SK-N-SH (cell line): ENCODE results near the gene CCSER1. TPM values are rescaled to one million over a fixed set of nuclear protein-coding genes. Genes with fewer than 3 reads are reported as not detected.

Experiments used
- CTCF ChIA-PET: fragments of 300-600, 350-600 bp; formaldehyde crosslinking; extraction: SDS; loops from one replicate; lab custom pipeline; 2021; lab: Yijun Ruan, JAX
- POLR2A ChIA-PET: fragments of 350-600 bp; sonication (Branson Sonifier 250); formaldehyde crosslinking; extraction: SDS; loops from one replicate; lab custom pipeline; 2020; ENCODE audit warnings: antibody characterized with exemption, inconsistent platforms; lab: Yijun Ruan, JAX
- DNase-seq: peaks from one replicate; pipeline ENCODE4 v3.0.0; 2012
- H2AFZ ChIP-seq: fragments of 200-600 bp; sonication (generic); 2 replicates; pipeline ENCODE4 v1.8.1; 2016; ENCODE audit warnings: antibody characterized with exemption, mild to moderate bottlenecking, low read depth
- H3F3A ChIP-seq: fragments of 200-600 bp; sonication (generic); replicated peaks from 2 replicates; pipeline ENCODE3; 2016; ENCODE audit warnings: antibody characterized with exemption, mild to moderate bottlenecking; ENCODE audit not compliant: insufficient read depth
- H3K27ac ChIP-seq, 2 experiments: fragments of 200-500 bp in 1 of 2; fragments of 200-600 bp in 1 of 2; sonication (Bioruptor generic) in 1 of 2; sonication (generic), shearing (Covaris generic) in 1 of 2; 2 replicates each; pipeline versions ENCODE4 v1.5.1 to v1.6.1; 2014 to 2016; ENCODE audit warnings: low read depth in 2 of 2, inconsistent platforms in 1 of 2, low read length in 1 of 2, mild to moderate bottlenecking in 1 of 2, mixed read lengths in 1 of 2
- H3K27me3 ChIP-seq: fragments of 200-600 bp; sonication (generic), shearing (Covaris generic); 2 replicates; pipeline ENCODE4 v1.6.1; 2016; ENCODE audit warnings: mixed run types; ENCODE audit not compliant: insufficient read depth
- H3K36me3 ChIP-seq, 2 experiments: fragments of 200-500 bp in 1 of 2; fragments of 200-600 bp in 1 of 2; sonication (Bioruptor generic) in 1 of 2; sonication (generic) in 1 of 2; replicated peaks in 1 of 2; 2 replicates each; pipeline versions ENCODE3 to v1.5.1; 2014 to 2016; ENCODE audit warnings: low read length in 1 of 2, mild to moderate bottlenecking in 1 of 2; ENCODE audit not compliant: insufficient read depth in 2 of 2, control insufficient read depth in 1 of 2
- H3K4me1 ChIP-seq, 2 experiments: fragments of 200-500 bp in 1 of 2; fragments of 200-600 bp in 1 of 2; sonication (Bioruptor generic) in 1 of 2; sonication (generic), shearing (Covaris generic) in 1 of 2; 2 replicates each; pipeline versions ENCODE4 v1.5.1 to v1.6.1; 2014 to 2016; ENCODE audit warnings: low read depth in 1 of 2, low read length in 1 of 2, mixed run types in 1 of 2; ENCODE audit not compliant: insufficient read depth in 2 of 2, control insufficient read depth in 1 of 2
- H3K4me2 ChIP-seq: fragments of 200-600 bp; sonication (generic), shearing (Covaris generic); 2 replicates; pipeline ENCODE4 v1.6.1; 2017; ENCODE audit warnings: mixed run types
- H3K4me3 ChIP-seq, 2 experiments: fragments of 200-500 bp in 1 of 2; fragments of 200-600 bp in 1 of 2; sonication (Bioruptor generic) in 1 of 2; sonication (generic), shearing (Covaris generic) in 1 of 2; 2 replicates each; pipeline versions ENCODE4 v1.5.1 to v1.8.1; 2014 to 2016; ENCODE audit warnings: low read depth in 2 of 2, inconsistent platforms in 1 of 2, low read length in 1 of 2, mild to moderate bottlenecking in 1 of 2, mixed read lengths in 1 of 2, moderate library complexity in 1 of 2
- H3K79me2 ChIP-seq: fragments of 200-600 bp; sonication (generic); 2 replicates; pipeline ENCODE4 v1.8.1; 2017; ENCODE audit warnings: mild to moderate bottlenecking; ENCODE audit not compliant: insufficient read depth
- H3K9ac ChIP-seq: fragments of 200-600 bp; sonication (generic); 2 replicates; pipeline ENCODE4 v1.6.1; 2017; ENCODE audit warnings: mixed run types
- H3K9me2 ChIP-seq: fragments of 200-600 bp; sonication (generic); 2 replicates; pipeline ENCODE4 v1.6.1; 2017; ENCODE audit warnings: mixed run types
- H3K9me3 ChIP-seq: fragments of 200-600 bp; sonication (generic); 2 replicates; pipeline ENCODE4 v1.6.1; 2017; ENCODE audit warnings: mixed run types, mild to moderate bottlenecking, moderate library complexity
- H4K20me1 ChIP-seq: fragments of 200-600 bp; sonication (generic); 2 replicates; pipeline ENCODE4 v1.6.1; 2017; ENCODE audit warnings: mild to moderate bottlenecking, mixed run types; ENCODE audit not compliant: insufficient read depth
- CHD2 ChIP-seq: fragments of 150-350 bp; IDR thresholded peaks from 2 replicates; pipeline ENCODE4 v1.6.1; 2018; ENCODE audit warnings: low read length; ENCODE audit not compliant: partially characterized antibody
- ELF1 ChIP-seq: IDR thresholded peaks from 2 replicates; pipeline ENCODE4 v1.4.0; 2012
- EZH2phosphoT487 ChIP-seq: fragments of 200-600 bp; sonication (generic); IDR thresholded peaks from 2 replicates; pipeline ENCODE4 v1.6.1; 2017; ENCODE audit warnings: low read depth, mixed run types, mild to moderate bottlenecking, antibody characterized with exemption, moderate library complexity, borderline replicate concordance
- FOSL2 ChIP-seq: IDR thresholded peaks from 2 replicates; pipeline ENCODE4 v1.4.0; 2012; ENCODE audit warnings: low read depth, mild to moderate bottlenecking, moderate library complexity, borderline replicate concordance
- GABPA ChIP-seq: IDR thresholded peaks from 2 replicates; pipeline ENCODE4 v1.4.0; 2012; ENCODE audit warnings: low read depth, mild to moderate bottlenecking
- GATA2 ChIP-seq: sonication (generic); formaldehyde crosslinking; IDR thresholded peaks from 2 replicates; pipeline ENCODE4 v1.5.0; 2020; ENCODE audit warnings: mild to moderate bottlenecking, missing genetic modification reagents
- JUND ChIP-seq: IDR thresholded peaks from 2 replicates; pipeline ENCODE4 v1.4.0; 2012
- PBX3 ChIP-seq: IDR thresholded peaks from 2 replicates; pipeline ENCODE4; 2012
- RXRA ChIP-seq: IDR thresholded peaks from 2 replicates; pipeline ENCODE4 v1.4.0; 2012; ENCODE audit warnings: low read depth, mild to moderate bottlenecking, borderline replicate concordance
- SIN3A ChIP-seq: IDR thresholded peaks from 2 replicates; pipeline ENCODE4 v1.6.1; 2012; ENCODE audit warnings: low read depth, mild to moderate bottlenecking, low read length, moderate library complexity, borderline replicate concordance
- SMC3 ChIP-seq: IDR thresholded peaks from 2 replicates; pipeline ENCODE4 v1.6.1; 2012; ENCODE audit warnings: low read depth, low read length, improper control_type of control experiment
- TAF1 ChIP-seq: IDR thresholded peaks from 2 replicates; pipeline ENCODE4 v1.6.1; 2012; ENCODE audit warnings: low read depth, mild to moderate bottlenecking, low read length, moderate library complexity, borderline replicate concordance
- TCF12 ChIP-seq: IDR thresholded peaks from 2 replicates; pipeline ENCODE4 v1.4.0; 2012
- TEAD4 ChIP-seq: IDR thresholded peaks from 2 replicates; pipeline ENCODE4 v1.4.0; 2012; ENCODE audit warnings: mild to moderate bottlenecking, borderline replicate concordance; ENCODE audit not compliant: insufficient read depth
- ZBTB33 ChIP-seq: IDR thresholded peaks from 2 replicates; pipeline ENCODE4 v1.4.0; 2012; ENCODE audit warnings: low read depth, borderline replicate concordance
- WGBS: methylation state at CpG from one replicate; pipeline ENCODE4 v1.1.6; 2017; ENCODE audit warnings: low lambda C conversion rate; 5-methylcytosine and 5-hydroxymethylcytosine counted together
- polyA plus RNA-seq, 3 experiments: library from polyadenylated mRNA; depleted of rRNA; stranded (reverse); fragments of >200 nt; gene quantifications; 2 replicates each; pipeline ENCODE4 v1.2.3, GENCODE V29; 2012
- TF ChIP-seq, protein P1 (sequence below): IDR thresholded peaks from 2 replicates; pipeline ENCODE4 v1.6.1; 2012; ENCODE audit warnings: mild to moderate bottlenecking, low read depth, low read length, moderate library complexity
- TF ChIP-seq, protein P2 (sequence below): fragments of 150-350 bp; IDR thresholded peaks from 2 replicates; pipeline ENCODE4 v1.6.1; 2017; ENCODE audit warnings: antibody characterized with exemption, low read length, low read depth, borderline replicate concordance
- TF ChIP-seq, protein P3 (sequence below): IDR thresholded peaks from 2 replicates; pipeline ENCODE4 v1.4.0; 2012; ENCODE audit warnings: low read depth
- TF ChIP-seq, protein P4 (sequence below): fragments of 200-600 bp; sonication (generic); IDR thresholded peaks from 2 replicates; pipeline ENCODE4 v1.6.1; 2017; ENCODE audit warnings: antibody characterized with exemption, mild to moderate bottlenecking, moderate library complexity

The CCSER1 gene
- polyA plus RNA-seq, 1 of the 3 experiments (the other 2 are of a cell fraction), result 0.05 TPM

GRCh38 chr4:90457817-90458216, 330.6 kb downstream of the CCSER1 start:
- Histone ChIP-seq H3K27ac (no peak overlapping the region), H3K79me2 (no peaks in the 10 kb centered on the region), H4K20me1 (no peaks in the 10 kb centered on the region), H3K9me3 (no peaks in the 10 kb centered on the region), H3K4me3 (no peak overlapping the region), H3K9me2 (no peaks in the 10 kb centered on the region), H3K36me3 (no peaks in the 10 kb centered on the region), H3K27me3 (no peaks in the 10 kb centered on the region), H3K4me1 (no peaks in the 10 kb centered on the region), H2AFZ (no peak overlapping the region), H3K9ac (no peak overlapping the region), H3F3A (no peaks in the 10 kb centered on the region), H3K4me2 (no peak overlapping the region)
- ChIA-PET CTCF (no interaction called here), POLR2A (no interaction called here)
- no peak for TF ChIP-seq SMC3
- TF ChIP-seq CHD2, result no peak
- no peak for TF ChIP-seq FOSL2
- TF ChIP-seq SIN3A, result no peak
- TF ChIP-seq ELF1, result no peak
- no peak for TF ChIP-seq TCF12
- no peak for TF ChIP-seq JUND
- TF ChIP-seq, protein P1, sequence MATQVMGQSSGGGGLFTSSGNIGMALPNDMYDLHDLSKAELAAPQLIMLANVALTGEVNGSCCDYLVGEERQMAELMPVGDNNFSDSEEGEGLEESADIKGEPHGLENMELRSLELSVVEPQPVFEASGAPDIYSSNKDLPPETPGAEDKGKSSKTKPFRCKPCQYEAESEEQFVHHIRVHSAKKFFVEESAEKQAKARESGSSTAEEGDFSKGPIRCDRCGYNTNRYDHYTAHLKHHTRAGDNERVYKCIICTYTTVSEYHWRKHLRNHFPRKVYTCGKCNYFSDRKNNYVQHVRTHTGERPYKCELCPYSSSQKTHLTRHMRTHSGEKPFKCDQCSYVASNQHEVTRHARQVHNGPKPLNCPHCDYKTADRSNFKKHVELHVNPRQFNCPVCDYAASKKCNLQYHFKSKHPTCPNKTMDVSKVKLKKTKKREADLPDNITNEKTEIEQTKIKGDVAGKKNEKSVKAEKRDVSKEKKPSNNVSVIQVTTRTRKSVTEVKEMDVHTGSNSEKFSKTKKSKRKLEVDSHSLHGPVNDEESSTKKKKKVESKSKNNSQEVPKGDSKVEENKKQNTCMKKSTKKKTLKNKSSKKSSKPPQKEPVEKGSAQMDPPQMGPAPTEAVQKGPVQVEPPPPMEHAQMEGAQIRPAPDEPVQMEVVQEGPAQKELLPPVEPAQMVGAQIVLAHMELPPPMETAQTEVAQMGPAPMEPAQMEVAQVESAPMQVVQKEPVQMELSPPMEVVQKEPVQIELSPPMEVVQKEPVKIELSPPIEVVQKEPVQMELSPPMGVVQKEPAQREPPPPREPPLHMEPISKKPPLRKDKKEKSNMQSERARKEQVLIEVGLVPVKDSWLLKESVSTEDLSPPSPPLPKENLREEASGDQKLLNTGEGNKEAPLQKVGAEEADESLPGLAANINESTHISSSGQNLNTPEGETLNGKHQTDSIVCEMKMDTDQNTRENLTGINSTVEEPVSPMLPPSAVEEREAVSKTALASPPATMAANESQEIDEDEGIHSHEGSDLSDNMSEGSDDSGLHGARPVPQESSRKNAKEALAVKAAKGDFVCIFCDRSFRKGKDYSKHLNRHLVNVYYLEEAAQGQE, result no peak
- TF ChIP-seq, protein P2, sequence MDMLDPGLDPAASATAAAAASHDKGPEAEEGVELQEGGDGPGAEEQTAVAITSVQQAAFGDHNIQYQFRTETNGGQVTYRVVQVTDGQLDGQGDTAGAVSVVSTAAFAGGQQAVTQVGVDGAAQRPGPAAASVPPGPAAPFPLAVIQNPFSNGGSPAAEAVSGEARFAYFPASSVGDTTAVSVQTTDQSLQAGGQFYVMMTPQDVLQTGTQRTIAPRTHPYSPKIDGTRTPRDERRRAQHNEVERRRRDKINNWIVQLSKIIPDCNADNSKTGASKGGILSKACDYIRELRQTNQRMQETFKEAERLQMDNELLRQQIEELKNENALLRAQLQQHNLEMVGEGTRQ, result no peak
- no peak for TF ChIP-seq GATA2 (CRISPR knock-in tag)
- TF ChIP-seq, protein P3, sequence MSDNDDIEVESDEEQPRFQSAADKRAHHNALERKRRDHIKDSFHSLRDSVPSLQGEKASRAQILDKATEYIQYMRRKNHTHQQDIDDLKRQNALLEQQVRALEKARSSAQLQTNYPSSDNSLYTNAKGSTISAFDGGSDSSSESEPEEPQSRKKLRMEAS, result no peak
- TF ChIP-seq RXRA, result no peak
- no peak for TF ChIP-seq PBX3
- TF ChIP-seq TEAD4, result no peak
- TF ChIP-seq EZH2phosphoT487, result no peak
- TF ChIP-seq, protein P4, sequence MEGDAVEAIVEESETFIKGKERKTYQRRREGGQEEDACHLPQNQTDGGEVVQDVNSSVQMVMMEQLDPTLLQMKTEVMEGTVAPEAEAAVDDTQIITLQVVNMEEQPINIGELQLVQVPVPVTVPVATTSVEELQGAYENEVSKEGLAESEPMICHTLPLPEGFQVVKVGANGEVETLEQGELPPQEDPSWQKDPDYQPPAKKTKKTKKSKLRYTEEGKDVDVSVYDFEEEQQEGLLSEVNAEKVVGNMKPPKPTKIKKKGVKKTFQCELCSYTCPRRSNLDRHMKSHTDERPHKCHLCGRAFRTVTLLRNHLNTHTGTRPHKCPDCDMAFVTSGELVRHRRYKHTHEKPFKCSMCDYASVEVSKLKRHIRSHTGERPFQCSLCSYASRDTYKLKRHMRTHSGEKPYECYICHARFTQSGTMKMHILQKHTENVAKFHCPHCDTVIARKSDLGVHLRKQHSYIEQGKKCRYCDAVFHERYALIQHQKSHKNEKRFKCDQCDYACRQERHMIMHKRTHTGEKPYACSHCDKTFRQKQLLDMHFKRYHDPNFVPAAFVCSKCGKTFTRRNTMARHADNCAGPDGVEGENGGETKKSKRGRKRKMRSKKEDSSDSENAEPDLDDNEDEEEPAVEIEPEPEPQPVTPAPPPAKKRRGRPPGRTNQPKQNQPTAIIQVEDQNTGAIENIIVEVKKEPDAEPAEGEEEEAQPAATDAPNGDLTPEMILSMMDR, result no peak
- no peak for TF ChIP-seq GABPA
- TF ChIP-seq ZBTB33, result no peak
- TF ChIP-seq TAF1, result no peak
- no peak for DNase-seq
- 25% methylated on average over 4 of the region's 6 CpGs for WGBS
